Mesothelial cell of epicardium (in vitro differentiated cells): ENCODE results near the gene ST7. TPM values are rescaled to one million over a fixed set of nuclear protein-coding genes. Genes with fewer than 3 reads are reported as not detected.

Source experiments
- DNase-seq, 2 experiments: peaks; one replicate each; pipeline ENCODE4 v3.0.0; 2021; ENCODE audit warnings: low spot score in 2 of 2; ENCODE audit not compliant: unreplicated experiment in 2 of 2
- H3K27ac Mint-ChIP-seq: 2 replicates; pipeline ENCODE4 v1.8.0; 2021; ENCODE audit warnings: mixed read lengths
- H3K27me3 Mint-ChIP-seq: 2 replicates; pipeline ENCODE4 v1.8.0; 2021; ENCODE audit warnings: low read depth, mixed read lengths
- H3K36me3 Mint-ChIP-seq: 2 replicates; pipeline ENCODE4 v1.8.0; 2021; ENCODE audit warnings: mixed read lengths
- H3K4me1 Mint-ChIP-seq: 2 replicates; pipeline ENCODE4 v1.8.0; 2021; ENCODE audit warnings: mixed read lengths
- H3K4me3 Mint-ChIP-seq: 2 replicates; pipeline ENCODE4 v1.8.0; 2021; ENCODE audit warnings: mild to moderate bottlenecking, moderate library complexity, mixed read lengths
- H3K9me3 Mint-ChIP-seq: 2 replicates; pipeline ENCODE4 v1.8.0; 2021; ENCODE audit warnings: mixed read lengths
- CTCF ChIP-seq: fragments of 200-600 bp; sonication (generic); IDR thresholded peaks from one replicate; pipeline ENCODE4 v1.5.0; 2021; ENCODE audit warnings: antibody characterized with exemption; ENCODE audit not compliant: unreplicated experiment
- total RNA-seq: library from RNA; stranded (reverse); gene quantifications from 3 replicates; pipeline ENCODE4 v1.2.1, GENCODE V29; 2021

Gene ST7
- total RNA-seq, 1 donor from 2014 or later: 40.5 TPM

- H3K36me3 Mint-ChIP-seq: peaks cover 12% of the 10 kb centered on the region
- H3K4me3 Mint-ChIP-seq: no peak overlapping the region
- H3K27me3 Mint-ChIP-seq: no peaks in the 10 kb centered on the region
- H3K4me1 Mint-ChIP-seq: peaks cover 39% of the 10 kb centered on the region
- H3K9me3 Mint-ChIP-seq: no peaks in the 10 kb centered on the region
- H3K27ac Mint-ChIP-seq: peak overlapping the region; percentile 36
- peak in 1 of 2 experiments; percentile 69 for DNase-seq
- peak; percentile 91 for TF ChIP-seq CTCF
These were observed 259.9 kb downstream of the ST7 start for GRCh38 chr7:117212969-117213877.

- Mint-ChIP-seq H3K4me1 (peaks cover 60% of the 10 kb centered on the region), H3K9me3 (no peaks in the 10 kb centered on the region), H3K27ac (peak overlapping the region; percentile 96), H3K36me3 (peaks cover 8% of the 10 kb centered on the region), H3K27me3 (no peaks in the 10 kb centered on the region), H3K4me3 (no peak overlapping the region)
- DNase-seq: no peak
- no peak for TF ChIP-seq CTCF
These were observed 262.7 kb downstream of the ST7 start for GRCh38 chr7:117216010-117216409.

DNA sequence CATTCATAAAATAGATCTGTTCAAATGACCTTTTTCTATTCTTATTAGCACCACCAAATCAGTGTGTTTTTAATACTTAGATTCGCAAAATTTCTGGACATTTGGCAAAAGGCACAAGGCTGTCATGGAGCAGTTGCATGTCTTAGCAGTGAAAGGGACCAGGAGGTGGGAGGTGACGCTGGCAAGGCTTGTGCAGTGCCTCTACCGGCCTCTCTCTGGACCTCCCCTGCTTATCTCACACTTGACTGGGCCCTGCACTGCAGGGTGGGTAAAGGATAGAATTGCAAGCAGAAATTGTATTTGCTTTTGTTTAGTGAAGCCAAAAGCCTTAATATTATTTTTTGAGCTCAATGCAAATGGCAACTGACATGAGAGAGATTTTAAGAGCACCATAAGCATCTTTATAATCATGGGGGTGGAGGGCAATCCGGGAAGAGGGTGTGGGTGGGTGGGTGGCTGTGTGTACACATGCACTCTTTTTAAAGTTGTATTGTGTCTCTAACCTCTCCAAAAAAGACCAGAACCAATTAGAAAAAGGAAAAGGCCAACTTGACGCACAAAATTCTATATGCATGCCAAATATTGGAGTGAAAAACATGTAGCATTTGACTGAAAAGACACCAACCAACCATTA lies 263.3 kb downstream of the ST7 start:
- no peaks in the 10 kb centered on the region for H3K9me3 Mint-ChIP-seq
- no peak for TF ChIP-seq CTCF
- no peak for DNase-seq
- peaks cover 8% of the 10 kb centered on the region for H3K36me3 Mint-ChIP-seq
- peaks cover 60% of the 10 kb centered on the region for H3K4me1 Mint-ChIP-seq
- no peaks in the 10 kb centered on the region for H3K27me3 Mint-ChIP-seq
- H3K27ac Mint-ChIP-seq: peak overlapping the region; percentile 96
- no peak overlapping the region for H3K4me3 Mint-ChIP-seq

- Mint-ChIP-seq H3K4me1 (peaks cover 60% of the 10 kb centered on the region), H3K27me3 (no peaks in the 10 kb centered on the region), H3K9me3 (no peaks in the 10 kb centered on the region), H3K27ac (peak overlapping the region; percentile 96), H3K4me3 (peak overlapping the region; percentile 39), H3K36me3 (peaks cover 13% of the 10 kb centered on the region)
- DNase-seq: no peak
- no peak for TF ChIP-seq CTCF
These were observed 264.1 kb downstream of the ST7 start for GRCh38 chr7:117217106-117218035.

- no peak for TF ChIP-seq CTCF
- no peak overlapping the region for H3K4me3 Mint-ChIP-seq
- H3K36me3 Mint-ChIP-seq: peaks cover 26% of the 10 kb centered on the region
- peaks cover 55% of the 10 kb centered on the region for H3K4me1 Mint-ChIP-seq
- H3K27me3 Mint-ChIP-seq: no peaks in the 10 kb centered on the region
- H3K27ac Mint-ChIP-seq: peak overlapping the region; percentile 96
- no peaks in the 10 kb centered on the region for H3K9me3 Mint-ChIP-seq
- DNase-seq: no peak
These were observed 265.4 kb downstream of the ST7 start for GRCh38 chr7:117218700-117219099.
